SK-N-SH (cell line): ENCODE measurements around the gene PDE4B. TPM values are rescaled to one million over a fixed set of nuclear protein-coding genes. Genes with fewer than 3 reads are reported as not detected.

ENCODE experiments used
- CTCF ChIA-PET: fragments of 300-600, 350-600 bp; formaldehyde crosslinking; extraction: SDS; loops from one replicate; lab custom pipeline; 2021; lab: Yijun Ruan, JAX
- POLR2A ChIA-PET: fragments of 350-600 bp; sonication (Branson Sonifier 250); formaldehyde crosslinking; extraction: SDS; loops from one replicate; lab custom pipeline; 2020; ENCODE audit warnings: antibody characterized with exemption, inconsistent platforms; lab: Yijun Ruan, JAX
- DNase-seq: peaks from one replicate; pipeline ENCODE4 v3.0.0; 2012
- H2AFZ ChIP-seq: fragments of 200-600 bp; sonication (generic); 2 replicates; pipeline ENCODE4 v1.8.1; 2016; ENCODE audit warnings: antibody characterized with exemption, mild to moderate bottlenecking, low read depth
- H3F3A ChIP-seq: fragments of 200-600 bp; sonication (generic); replicated peaks from 2 replicates; pipeline ENCODE3; 2016; ENCODE audit warnings: antibody characterized with exemption, mild to moderate bottlenecking; ENCODE audit not compliant: insufficient read depth
- H3K27ac ChIP-seq, 2 experiments: fragments of 200-500 bp in 1 of 2; fragments of 200-600 bp in 1 of 2; sonication (Bioruptor generic) in 1 of 2; sonication (generic), shearing (Covaris generic) in 1 of 2; 2 replicates each; pipeline versions ENCODE4 v1.5.1 to v1.6.1; 2014 to 2016; ENCODE audit warnings: low read depth in 2 of 2, inconsistent platforms in 1 of 2, low read length in 1 of 2, mild to moderate bottlenecking in 1 of 2, mixed read lengths in 1 of 2
- H3K27me3 ChIP-seq: fragments of 200-600 bp; sonication (generic), shearing (Covaris generic); 2 replicates; pipeline ENCODE4 v1.6.1; 2016; ENCODE audit warnings: mixed run types; ENCODE audit not compliant: insufficient read depth
- H3K36me3 ChIP-seq, 2 experiments: fragments of 200-500 bp in 1 of 2; fragments of 200-600 bp in 1 of 2; sonication (Bioruptor generic) in 1 of 2; sonication (generic) in 1 of 2; replicated peaks in 1 of 2; 2 replicates each; pipeline versions ENCODE3 to v1.5.1; 2014 to 2016; ENCODE audit warnings: low read length in 1 of 2, mild to moderate bottlenecking in 1 of 2; ENCODE audit not compliant: insufficient read depth in 2 of 2, control insufficient read depth in 1 of 2
- H3K4me1 ChIP-seq, 2 experiments: fragments of 200-500 bp in 1 of 2; fragments of 200-600 bp in 1 of 2; sonication (Bioruptor generic) in 1 of 2; sonication (generic), shearing (Covaris generic) in 1 of 2; 2 replicates each; pipeline versions ENCODE4 v1.5.1 to v1.6.1; 2014 to 2016; ENCODE audit warnings: low read depth in 1 of 2, low read length in 1 of 2, mixed run types in 1 of 2; ENCODE audit not compliant: insufficient read depth in 2 of 2, control insufficient read depth in 1 of 2
- H3K4me2 ChIP-seq: fragments of 200-600 bp; sonication (generic), shearing (Covaris generic); 2 replicates; pipeline ENCODE4 v1.6.1; 2017; ENCODE audit warnings: mixed run types
- H3K4me3 ChIP-seq, 2 experiments: fragments of 200-500 bp in 1 of 2; fragments of 200-600 bp in 1 of 2; sonication (Bioruptor generic) in 1 of 2; sonication (generic), shearing (Covaris generic) in 1 of 2; 2 replicates each; pipeline versions ENCODE4 v1.5.1 to v1.8.1; 2014 to 2016; ENCODE audit warnings: low read depth in 2 of 2, inconsistent platforms in 1 of 2, low read length in 1 of 2, mild to moderate bottlenecking in 1 of 2, mixed read lengths in 1 of 2, moderate library complexity in 1 of 2
- H3K79me2 ChIP-seq: fragments of 200-600 bp; sonication (generic); 2 replicates; pipeline ENCODE4 v1.8.1; 2017; ENCODE audit warnings: mild to moderate bottlenecking; ENCODE audit not compliant: insufficient read depth
- H3K9ac ChIP-seq: fragments of 200-600 bp; sonication (generic); 2 replicates; pipeline ENCODE4 v1.6.1; 2017; ENCODE audit warnings: mixed run types
- H3K9me2 ChIP-seq: fragments of 200-600 bp; sonication (generic); 2 replicates; pipeline ENCODE4 v1.6.1; 2017; ENCODE audit warnings: mixed run types
- H3K9me3 ChIP-seq: fragments of 200-600 bp; sonication (generic); 2 replicates; pipeline ENCODE4 v1.6.1; 2017; ENCODE audit warnings: mixed run types, mild to moderate bottlenecking, moderate library complexity
- H4K20me1 ChIP-seq: fragments of 200-600 bp; sonication (generic); 2 replicates; pipeline ENCODE4 v1.6.1; 2017; ENCODE audit warnings: mild to moderate bottlenecking, mixed run types; ENCODE audit not compliant: insufficient read depth
- CHD2 ChIP-seq: fragments of 150-350 bp; IDR thresholded peaks from 2 replicates; pipeline ENCODE4 v1.6.1; 2018; ENCODE audit warnings: low read length; ENCODE audit not compliant: partially characterized antibody
- EP300 ChIP-seq, 2 experiments: IDR thresholded peaks; 2 replicates each; pipeline versions ENCODE4 v1.4.0 to v1.6.1; 2012; ENCODE audit warnings: borderline replicate concordance in 1 of 2, low read depth in 1 of 2, low read length in 1 of 2
- FOSL2 ChIP-seq: IDR thresholded peaks from 2 replicates; pipeline ENCODE4 v1.4.0; 2012; ENCODE audit warnings: low read depth, mild to moderate bottlenecking, moderate library complexity, borderline replicate concordance
- FOXJ3 ChIP-seq: sonication (generic); formaldehyde crosslinking; IDR thresholded peaks from 2 replicates; pipeline ENCODE4 v1.5.1; 2020; ENCODE audit warnings: mild to moderate bottlenecking, missing genetic modification reagents
- FOXM1 ChIP-seq: IDR thresholded peaks from 2 replicates; pipeline ENCODE4 v1.4.0; 2012; ENCODE audit warnings: low read depth, mild to moderate bottlenecking
- GABPA ChIP-seq: IDR thresholded peaks from 2 replicates; pipeline ENCODE4 v1.4.0; 2012; ENCODE audit warnings: low read depth, mild to moderate bottlenecking
- GATA2 ChIP-seq: sonication (generic); formaldehyde crosslinking; IDR thresholded peaks from 2 replicates; pipeline ENCODE4 v1.5.0; 2020; ENCODE audit warnings: mild to moderate bottlenecking, missing genetic modification reagents
- JUND ChIP-seq: IDR thresholded peaks from 2 replicates; pipeline ENCODE4 v1.4.0; 2012
- POLR2AphosphoS5 ChIP-seq: IDR thresholded peaks from 2 replicates; pipeline ENCODE4 v1.6.1; 2012; ENCODE audit warnings: low read depth, low read length
- RAD21 ChIP-seq: IDR thresholded peaks from 2 replicates; pipeline ENCODE4 v1.6.1; 2012; ENCODE audit warnings: mild to moderate bottlenecking, low read length
- RCOR1 ChIP-seq: fragments of 150-350 bp; IDR thresholded peaks from 2 replicates; pipeline ENCODE4 v1.6.1; 2017; ENCODE audit warnings: antibody characterized with exemption, low read length
- RFX5 ChIP-seq: IDR thresholded peaks from 2 replicates; pipeline ENCODE4 v1.6.1; 2012; ENCODE audit warnings: mild to moderate bottlenecking, improper control_type of control experiment, low read length
- RXRA ChIP-seq: IDR thresholded peaks from 2 replicates; pipeline ENCODE4 v1.4.0; 2012; ENCODE audit warnings: low read depth, mild to moderate bottlenecking, borderline replicate concordance
- SIN3A ChIP-seq: IDR thresholded peaks from 2 replicates; pipeline ENCODE4 v1.6.1; 2012; ENCODE audit warnings: low read depth, mild to moderate bottlenecking, low read length, moderate library complexity, borderline replicate concordance
- TCF12 ChIP-seq: IDR thresholded peaks from 2 replicates; pipeline ENCODE4 v1.4.0; 2012
- WGBS: methylation state at CpG from one replicate; pipeline ENCODE4 v1.1.6; 2017; ENCODE audit warnings: low lambda C conversion rate; 5-methylcytosine and 5-hydroxymethylcytosine counted together
- polyA plus RNA-seq, 3 experiments: library from polyadenylated mRNA; depleted of rRNA; stranded (reverse); fragments of >200 nt; gene quantifications; 2 replicates each; pipeline ENCODE4 v1.2.3, GENCODE V29; 2012
- TF ChIP-seq, protein P1 (sequence below): IDR thresholded peaks from 2 replicates; pipeline ENCODE4 v1.4.0; 2012; ENCODE audit warnings: low read depth
- TF ChIP-seq, protein P2 (sequence below): IDR thresholded peaks from 2 replicates; pipeline ENCODE4 v1.6.1; 2012; ENCODE audit warnings: mild to moderate bottlenecking, low read depth, low read length, moderate library complexity

Gene PDE4B
- polyA plus RNA-seq, 1 of the 3 experiments (the other 2 are of a cell fraction), result 1.9 TPM

GRCh38 chr1:66292944-66293343 lies 500.2 kb downstream of the PDE4B start:
- H3K9ac ChIP-seq, result no peak overlapping the region
- H2AFZ ChIP-seq, result no peak overlapping the region
- WGBS, result 91% methylated on average over 3 of the region's 3 CpGs
- no peak overlapping the region for H3K27ac ChIP-seq
- TF ChIP-seq RFX5 (no peak), EP300 (IDR thresholded peaks at IDR 0.05; ENCODE audit: borderline replicate concordance in 1 of 2, low read depth in 1 of 2, low read length in 1 of 2) (no peak), CHD2 (no peak)
- TF ChIP-seq, all 33 proteins: peak for 0
- no peaks in the 10 kb centered on the region for H3K79me2 ChIP-seq
- no peaks in the 10 kb centered on the region for H3K27me3 ChIP-seq
- H3K9me3 ChIP-seq, result no peaks in the 10 kb centered on the region
- H3K4me1 ChIP-seq, result peaks cover 0 to 3% of the 10 kb centered on the region in 2 experiments; a peak in 2 of 4 replicates
- no peak overlapping the region for H3K4me2 ChIP-seq
- no peak for DNase-seq
- H3K9me2 ChIP-seq, result no peaks in the 10 kb centered on the region
- ChIA-PET CTCF (interaction anchor here (1.0 kb wide), 1 partner anchor 13 kb away, joined by 3 read pairs; no protein-coding TSS in a partner anchor), POLR2A (no interaction called here)
- H3K36me3 ChIP-seq, result no peaks in the 10 kb centered on the region
- H3K4me3 ChIP-seq, result no peak overlapping the region
- H3F3A ChIP-seq, result peaks cover 9% of the 10 kb centered on the region
- H4K20me1 ChIP-seq, result no peaks in the 10 kb centered on the region

GRCh38 chr1:66294707-66295370 lies 502.1 kb downstream of the PDE4B start:
- peak overlapping the region in 1 of 2 experiments; percentile 60; a peak in 2 of 4 replicates for H3K27ac ChIP-seq
- POLR2A ChIA-PET, result no interaction called here
- H3K9me2 ChIP-seq, result no peaks in the 10 kb centered on the region
- no peak overlapping the region for H3K9ac ChIP-seq
- peaks cover 0 to 3% of the 10 kb centered on the region in 2 experiments; a peak in 2 of 4 replicates for H3K4me1 ChIP-seq
- peaks cover 9% of the 10 kb centered on the region for H3F3A ChIP-seq
- TF ChIP-seq RAD21 (no peak), JUND (peak; percentile 69), TCF12 (0 out of 2 replicates have a peak, but pooled peaks have one; percentile 11), POLR2AphosphoS5 (no peak), FOSL2 (peak; percentile 82), RXRA (no peak)
- H3K27me3 ChIP-seq, result no peaks in the 10 kb centered on the region
- H4K20me1 ChIP-seq, result no peaks in the 10 kb centered on the region
- no peaks in the 10 kb centered on the region for H3K9me3 ChIP-seq
- no peaks in the 10 kb centered on the region for H3K79me2 ChIP-seq
- DNase-seq, result no peak
- H3K4me2 ChIP-seq, result no peak overlapping the region
- H2AFZ ChIP-seq, result no peak overlapping the region; the same call in 1 of the 2 replicates
- CTCF ChIA-PET, result interaction anchor here (1.1 kb wide), 1 partner anchor 209 kb away, joined by 3 read pairs; no protein-coding TSS in a partner anchor
- no peaks in the 10 kb centered on the region for H3K36me3 ChIP-seq
- 70% methylated on average over 2 of the region's 2 CpGs for WGBS
- no peak overlapping the region for H3K4me3 ChIP-seq

DNA sequence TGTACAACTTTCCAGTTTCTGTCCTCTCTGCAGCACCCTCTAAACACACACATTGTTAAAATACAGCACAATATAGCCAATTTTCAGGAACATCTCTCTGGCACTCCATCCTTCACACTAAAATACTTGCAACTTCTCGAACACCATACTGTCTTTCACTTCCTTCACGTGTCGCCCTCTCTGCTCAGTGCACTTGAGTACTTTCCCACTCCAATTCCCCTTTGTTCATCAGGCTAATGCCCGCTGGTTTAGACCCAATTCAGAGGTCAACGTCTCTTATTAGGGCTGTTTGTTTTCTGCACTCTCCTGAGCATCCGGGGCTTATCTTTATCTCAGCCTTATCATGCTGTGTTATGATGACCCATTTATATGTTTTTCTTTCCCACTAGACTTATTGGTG lies 503.1 kb downstream of the PDE4B start:
- POLR2A ChIA-PET, result no interaction called here
- H3K4me1 ChIP-seq, result peaks cover 0 to 6% of the 10 kb centered on the region in 2 experiments; a peak in 2 of 4 replicates
- H3K9ac ChIP-seq, result no peak overlapping the region
- no peak overlapping the region for H3K4me3 ChIP-seq
- no peaks in the 10 kb centered on the region for H3K9me2 ChIP-seq
- H3K36me3 ChIP-seq, result peaks cover 0 to 4% of the 10 kb centered on the region in 2 experiments
- peaks cover 9% of the 10 kb centered on the region for H3F3A ChIP-seq
- no peak overlapping the region for H3K4me2 ChIP-seq
- no peak overlapping the region; a peak in 1 of 4 replicates for H3K27ac ChIP-seq
- no peaks in the 10 kb centered on the region for H3K27me3 ChIP-seq
- H4K20me1 ChIP-seq, result no peaks in the 10 kb centered on the region
- H2AFZ ChIP-seq, result no peak overlapping the region
- no peaks in the 10 kb centered on the region for H3K9me3 ChIP-seq
- WGBS, result 86% methylated on average over 6 of the region's 6 CpGs
- H3K79me2 ChIP-seq, result no peaks in the 10 kb centered on the region
- CTCF ChIA-PET, result no interaction called here
- no peak for DNase-seq
- TF ChIP-seq FOXM1 (no peak), RAD21 (no peak), EP300 (IDR thresholded peaks at IDR 0.05; ENCODE audit: borderline replicate concordance in 1 of 2, low read depth in 1 of 2, low read length in 1 of 2) (no peak), RCOR1 (no peak), GABPA (no peak), POLR2AphosphoS5 (no peak), GATA2 (CRISPR knock-in tag) (no peak), RFX5 (no peak), SIN3A (no peak), FOSL2 (no peak), FOXJ3 (CRISPR knock-in tag) (no peak), JUND (no peak)
- TF ChIP-seq, protein P1, sequence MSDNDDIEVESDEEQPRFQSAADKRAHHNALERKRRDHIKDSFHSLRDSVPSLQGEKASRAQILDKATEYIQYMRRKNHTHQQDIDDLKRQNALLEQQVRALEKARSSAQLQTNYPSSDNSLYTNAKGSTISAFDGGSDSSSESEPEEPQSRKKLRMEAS, result no peak
- TF ChIP-seq, protein P2, sequence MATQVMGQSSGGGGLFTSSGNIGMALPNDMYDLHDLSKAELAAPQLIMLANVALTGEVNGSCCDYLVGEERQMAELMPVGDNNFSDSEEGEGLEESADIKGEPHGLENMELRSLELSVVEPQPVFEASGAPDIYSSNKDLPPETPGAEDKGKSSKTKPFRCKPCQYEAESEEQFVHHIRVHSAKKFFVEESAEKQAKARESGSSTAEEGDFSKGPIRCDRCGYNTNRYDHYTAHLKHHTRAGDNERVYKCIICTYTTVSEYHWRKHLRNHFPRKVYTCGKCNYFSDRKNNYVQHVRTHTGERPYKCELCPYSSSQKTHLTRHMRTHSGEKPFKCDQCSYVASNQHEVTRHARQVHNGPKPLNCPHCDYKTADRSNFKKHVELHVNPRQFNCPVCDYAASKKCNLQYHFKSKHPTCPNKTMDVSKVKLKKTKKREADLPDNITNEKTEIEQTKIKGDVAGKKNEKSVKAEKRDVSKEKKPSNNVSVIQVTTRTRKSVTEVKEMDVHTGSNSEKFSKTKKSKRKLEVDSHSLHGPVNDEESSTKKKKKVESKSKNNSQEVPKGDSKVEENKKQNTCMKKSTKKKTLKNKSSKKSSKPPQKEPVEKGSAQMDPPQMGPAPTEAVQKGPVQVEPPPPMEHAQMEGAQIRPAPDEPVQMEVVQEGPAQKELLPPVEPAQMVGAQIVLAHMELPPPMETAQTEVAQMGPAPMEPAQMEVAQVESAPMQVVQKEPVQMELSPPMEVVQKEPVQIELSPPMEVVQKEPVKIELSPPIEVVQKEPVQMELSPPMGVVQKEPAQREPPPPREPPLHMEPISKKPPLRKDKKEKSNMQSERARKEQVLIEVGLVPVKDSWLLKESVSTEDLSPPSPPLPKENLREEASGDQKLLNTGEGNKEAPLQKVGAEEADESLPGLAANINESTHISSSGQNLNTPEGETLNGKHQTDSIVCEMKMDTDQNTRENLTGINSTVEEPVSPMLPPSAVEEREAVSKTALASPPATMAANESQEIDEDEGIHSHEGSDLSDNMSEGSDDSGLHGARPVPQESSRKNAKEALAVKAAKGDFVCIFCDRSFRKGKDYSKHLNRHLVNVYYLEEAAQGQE, result no peak
